ENCODE data around the gene KIF26B.

KIF26B gene

DNA sequence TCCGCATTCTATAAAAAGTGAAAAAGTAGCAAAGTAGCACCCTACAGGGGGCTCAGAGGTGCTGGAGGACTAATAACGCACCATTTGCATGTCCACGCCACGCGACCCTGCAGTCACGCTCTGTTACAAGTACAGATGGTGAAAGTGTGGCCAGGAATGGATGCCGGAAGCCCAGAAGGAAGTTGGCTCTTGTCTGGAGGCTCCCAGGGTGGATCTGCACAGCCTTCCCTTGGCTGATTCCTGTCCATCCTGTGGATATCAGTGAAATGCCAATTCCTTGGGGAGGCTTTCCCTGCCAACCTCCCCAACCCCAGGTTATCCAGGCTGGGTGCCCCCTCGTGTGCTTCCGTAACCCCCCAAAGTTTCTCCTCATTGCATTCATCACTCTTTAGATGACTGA lies 396.8 kb downstream of the KIF26B start:
- Histone ChIP-seq H3K9ac (ENCODE audit: low read length) (no peak overlapping the region), H3K36me3 (ENCODE audit: insufficient read depth, low read length) (no peaks in the 10 kb centered on the region), H3K27me3 (ENCODE audit: control insufficient read depth in 1 of 2, insufficient read depth in 2 of 2, low read length in 2 of 2) (no peaks in the 10 kb centered on the region), H3K27ac (ENCODE audit: low read depth, low read length) (no peak overlapping the region), H3K9me3 (ENCODE audit: low read length) (no peaks in the 10 kb centered on the region), H3K4me1 (ENCODE audit: insufficient read depth, low read length) (no peaks in the 10 kb centered on the region), H3K4me3 (ENCODE audit: low read depth in 1 of 2, low read length in 2 of 2) (no peak overlapping the region)

DNA sequence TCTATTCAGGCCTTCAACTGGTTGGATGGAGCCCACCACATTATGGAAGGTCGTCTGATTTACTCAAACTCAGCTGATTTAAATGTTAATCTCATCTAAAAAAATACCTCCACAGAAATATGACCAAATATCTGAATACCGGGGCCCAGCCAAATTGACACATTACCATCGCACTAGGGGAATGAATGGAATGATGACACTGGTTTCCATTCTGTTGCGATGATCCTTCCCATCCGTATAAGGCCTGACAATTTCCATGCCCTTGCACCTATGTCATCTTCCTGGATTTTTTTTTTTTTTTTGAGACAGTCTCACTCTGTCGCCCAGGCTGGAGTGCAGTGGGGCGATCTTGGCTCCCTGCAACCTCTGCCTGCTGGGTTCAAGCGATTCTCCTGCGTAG lies 397.5 kb downstream of the KIF26B start:
- no peak overlapping the region for H3K4me3 ChIP-seq (ENCODE audit: low read depth in 1 of 2, low read length in 2 of 2)
- no peaks in the 10 kb centered on the region for H3K9me3 ChIP-seq (ENCODE audit: low read length)
- no peaks in the 10 kb centered on the region for H3K4me1 ChIP-seq (ENCODE audit: insufficient read depth, low read length)
- H3K27me3 ChIP-seq (ENCODE audit: control insufficient read depth in 1 of 2, insufficient read depth in 2 of 2, low read length in 2 of 2) = no peaks in the 10 kb centered on the region
- H3K27ac ChIP-seq (ENCODE audit: low read depth, low read length) = no peak overlapping the region
- H3K36me3 ChIP-seq (ENCODE audit: insufficient read depth, low read length) = no peaks in the 10 kb centered on the region
- H3K9ac ChIP-seq (ENCODE audit: low read length) = no peak overlapping the region

- Histone ChIP-seq H3K9me3 (ENCODE audit: low read length) (no peaks in the 10 kb centered on the region), H3K27me3 (ENCODE audit: control insufficient read depth in 1 of 2, insufficient read depth in 2 of 2, low read length in 2 of 2) (no peaks in the 10 kb centered on the region), H3K4me1 (ENCODE audit: insufficient read depth, low read length) (no peaks in the 10 kb centered on the region), H3K9ac (ENCODE audit: low read length) (no peak overlapping the region), H3K4me3 (ENCODE audit: low read depth in 1 of 2, low read length in 2 of 2) (no peak overlapping the region), H3K36me3 (ENCODE audit: insufficient read depth, low read length) (no peaks in the 10 kb centered on the region), H3K27ac (ENCODE audit: low read depth, low read length) (no peak overlapping the region)
Observed at GRCh38 chr1:245556057-245556456, 401.3 kb downstream of the KIF26B start.

- Histone ChIP-seq H3K27ac (ENCODE audit: low read depth, low read length) (no peak overlapping the region), H3K4me3 (ENCODE audit: low read depth in 1 of 2, low read length in 2 of 2) (no peak overlapping the region)
Observed at GRCh38 chr1:245558069-245558468, 403.3 kb downstream of the KIF26B start.

DNA sequence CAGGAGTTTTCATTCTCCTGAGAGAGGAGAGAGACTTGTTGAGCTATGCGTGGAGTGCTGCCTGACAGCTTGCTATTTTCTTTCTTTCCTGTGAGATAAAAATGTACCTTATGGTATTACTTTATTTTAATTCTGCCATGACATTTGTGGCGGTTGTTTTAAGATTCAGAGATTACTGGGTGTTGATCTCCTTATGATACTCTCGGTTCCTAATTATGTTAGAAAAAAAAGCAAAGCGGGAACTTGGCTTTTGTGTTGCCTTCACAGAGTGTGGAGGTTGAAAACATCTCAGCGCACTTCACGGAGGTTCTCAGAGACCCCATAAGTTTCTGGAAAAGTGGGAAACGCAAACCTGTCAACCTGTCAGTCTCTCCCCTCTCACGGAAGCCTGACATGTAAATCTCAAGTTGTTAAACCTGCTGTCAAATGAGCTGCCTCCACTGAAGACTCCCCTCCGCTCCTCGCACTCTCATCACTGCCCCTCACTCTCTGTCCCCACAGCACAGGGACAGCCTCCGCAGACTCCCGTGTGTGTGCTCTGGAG lies 405.6 kb downstream of the KIF26B start:
- H3K4me1 ChIP-seq (ENCODE audit: insufficient read depth, low read length) = no peaks in the 10 kb centered on the region
- H3K27me3 ChIP-seq (ENCODE audit: control insufficient read depth in 1 of 2, insufficient read depth in 2 of 2, low read length in 2 of 2) = no peaks in the 10 kb centered on the region
- H3K4me3 ChIP-seq (ENCODE audit: low read depth in 1 of 2, low read length in 2 of 2) = no peak overlapping the region

More at GRCh38 chr1:245558069-245558468, 403.3 kb downstream of the KIF26B start:
- no peak overlapping the region for H3K9ac ChIP-seq (ENCODE audit: low read length)
- H3K36me3 ChIP-seq (ENCODE audit: insufficient read depth, low read length) = no peaks in the 10 kb centered on the region
- no peaks in the 10 kb centered on the region for H3K27me3 ChIP-seq (ENCODE audit: control insufficient read depth in 1 of 2, insufficient read depth in 2 of 2, low read length in 2 of 2)
- no peaks in the 10 kb centered on the region for H3K4me1 ChIP-seq (ENCODE audit: insufficient read depth, low read length)
- no peaks in the 10 kb centered on the region for H3K9me3 ChIP-seq (ENCODE audit: low read length)

GRCh38 chr1:245561665-245562234 lies 407.0 kb downstream of the KIF26B start:
- no peaks in the 10 kb centered on the region for H3K27me3 ChIP-seq (ENCODE audit: control insufficient read depth in 1 of 2, insufficient read depth in 2 of 2, low read length in 2 of 2)
- H3K36me3 ChIP-seq (ENCODE audit: insufficient read depth, low read length) = no peaks in the 10 kb centered on the region
- no peaks in the 10 kb centered on the region for H3K9me3 ChIP-seq (ENCODE audit: low read length)
- H3K4me1 ChIP-seq (ENCODE audit: insufficient read depth, low read length) = no peaks in the 10 kb centered on the region
- no peak overlapping the region for H3K27ac ChIP-seq (ENCODE audit: low read depth, low read length)
- no peak overlapping the region for H3K4me3 ChIP-seq (ENCODE audit: low read depth in 1 of 2, low read length in 2 of 2)
- H3K9ac ChIP-seq (ENCODE audit: low read length) = no peak overlapping the region

More for the DNA sequence above, 405.6 kb downstream of the KIF26B start:
- Histone ChIP-seq H3K27ac (ENCODE audit: low read depth, low read length) (no peak overlapping the region), H3K36me3 (ENCODE audit: insufficient read depth, low read length) (no peaks in the 10 kb centered on the region), H3K9me3 (ENCODE audit: low read length) (no peaks in the 10 kb centered on the region), H3K9ac (ENCODE audit: low read length) (no peak overlapping the region)

- no peak overlapping the region for H3K9ac ChIP-seq (ENCODE audit: low read length)
- H3K9me3 ChIP-seq (ENCODE audit: low read length) = no peaks in the 10 kb centered on the region
- no peak overlapping the region for H3K27ac ChIP-seq (ENCODE audit: low read depth, low read length)
- no peaks in the 10 kb centered on the region for H3K27me3 ChIP-seq (ENCODE audit: control insufficient read depth in 1 of 2, insufficient read depth in 2 of 2, low read length in 2 of 2)
- peaks cover 6% of the 10 kb centered on the region for H3K4me1 ChIP-seq (ENCODE audit: insufficient read depth, low read length)
- H3K36me3 ChIP-seq (ENCODE audit: insufficient read depth, low read length) = no peaks in the 10 kb centered on the region
- no peak overlapping the region for H3K4me3 ChIP-seq (ENCODE audit: low read depth in 1 of 2, low read length in 2 of 2)
Observed at GRCh38 chr1:245566134-245566533, 411.3 kb downstream of the KIF26B start.

DNA sequence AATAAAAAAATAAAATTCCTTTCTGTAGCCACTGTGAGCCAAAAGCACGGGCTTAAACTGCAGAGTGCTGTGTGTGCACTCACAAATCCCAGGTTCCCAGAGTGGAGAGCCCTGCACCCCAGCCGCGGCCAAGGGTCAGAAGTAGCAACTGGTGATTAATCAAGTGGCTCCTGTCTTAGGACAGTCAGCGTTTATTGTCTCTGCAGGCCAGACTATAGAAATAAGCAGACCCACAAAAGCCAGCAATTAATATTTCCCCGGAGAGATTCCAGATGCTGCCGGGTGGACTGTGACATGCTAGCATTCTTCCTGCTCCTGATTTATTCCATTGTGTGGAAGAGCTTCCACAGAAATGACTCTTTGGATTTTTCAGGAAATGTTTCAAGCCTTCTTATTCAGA lies 412.2 kb downstream of the KIF26B start:
- Histone ChIP-seq H3K9me3 (ENCODE audit: low read length) (no peaks in the 10 kb centered on the region), H3K27ac (ENCODE audit: low read depth, low read length) (no peak overlapping the region), H3K27me3 (ENCODE audit: control insufficient read depth in 1 of 2, insufficient read depth in 2 of 2, low read length in 2 of 2) (no peaks in the 10 kb centered on the region), H3K4me3 (ENCODE audit: low read depth in 1 of 2, low read length in 2 of 2) (no peak overlapping the region), H3K9ac (ENCODE audit: low read length) (no peak overlapping the region), H3K36me3 (ENCODE audit: insufficient read depth, low read length) (no peaks in the 10 kb centered on the region), H3K4me1 (ENCODE audit: insufficient read depth, low read length) (peaks cover 6% of the 10 kb centered on the region)

GRCh38 chr1:245571815-245572294 lies 417.1 kb downstream of the KIF26B start:
- Histone ChIP-seq H3K36me3 (ENCODE audit: insufficient read depth, low read length) (no peaks in the 10 kb centered on the region), H3K27ac (ENCODE audit: low read depth, low read length) (no peak overlapping the region), H3K9me3 (ENCODE audit: low read length) (no peaks in the 10 kb centered on the region), H3K27me3 (ENCODE audit: control insufficient read depth in 1 of 2, insufficient read depth in 2 of 2, low read length in 2 of 2) (no peaks in the 10 kb centered on the region), H3K4me3 (ENCODE audit: low read depth in 1 of 2, low read length in 2 of 2) (no peak overlapping the region), H3K9ac (ENCODE audit: low read length) (no peak overlapping the region), H3K4me1 (ENCODE audit: insufficient read depth, low read length) (peaks cover 6% of the 10 kb centered on the region)

DNA sequence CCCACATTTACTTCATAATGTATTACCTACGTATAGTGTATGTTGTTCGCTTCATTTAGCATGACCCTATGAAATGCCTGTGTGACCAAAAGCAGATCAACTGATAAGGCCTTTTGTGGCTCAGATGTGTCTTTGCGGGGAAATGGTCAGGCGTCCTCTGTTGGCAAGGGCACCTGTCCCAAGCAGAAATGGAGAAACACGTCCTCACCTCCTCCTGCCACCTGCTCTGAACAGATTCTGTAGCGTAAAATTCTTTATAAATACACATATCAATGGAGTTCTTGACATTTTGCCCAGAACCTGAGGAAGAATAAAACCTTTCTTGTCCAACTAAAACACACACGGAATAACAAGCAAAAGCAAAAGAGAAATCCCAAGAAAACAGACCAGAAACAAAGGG lies 417.9 kb downstream of the KIF26B start:
- no peaks in the 10 kb centered on the region for H3K36me3 ChIP-seq (ENCODE audit: insufficient read depth, low read length)
- H3K27ac ChIP-seq (ENCODE audit: low read depth, low read length) = no peak overlapping the region
- H3K4me3 ChIP-seq (ENCODE audit: low read depth in 1 of 2, low read length in 2 of 2) = no peak overlapping the region
- no peaks in the 10 kb centered on the region for H3K9me3 ChIP-seq (ENCODE audit: low read length)
- no peak overlapping the region for H3K9ac ChIP-seq (ENCODE audit: low read length)
- H3K27me3 ChIP-seq (ENCODE audit: control insufficient read depth in 1 of 2, insufficient read depth in 2 of 2, low read length in 2 of 2) = no peaks in the 10 kb centered on the region
- H3K4me1 ChIP-seq (ENCODE audit: insufficient read depth, low read length) = no peaks in the 10 kb centered on the region

GRCh38 chr1:245575710-245576109 lies 420.9 kb downstream of the KIF26B start:
- Histone ChIP-seq H3K9ac (ENCODE audit: low read length) (no peak overlapping the region), H3K4me1 (ENCODE audit: insufficient read depth, low read length) (no peaks in the 10 kb centered on the region), H3K36me3 (ENCODE audit: insufficient read depth, low read length) (no peaks in the 10 kb centered on the region), H3K9me3 (ENCODE audit: low read length) (no peaks in the 10 kb centered on the region), H3K4me3 (ENCODE audit: low read depth in 1 of 2, low read length in 2 of 2) (no peak overlapping the region), H3K27me3 (ENCODE audit: control insufficient read depth in 1 of 2, insufficient read depth in 2 of 2, low read length in 2 of 2) (no peaks in the 10 kb centered on the region), H3K27ac (ENCODE audit: low read depth, low read length) (no peak overlapping the region)

GRCh38 chr1:245576323-245576722 lies 421.5 kb downstream of the KIF26B start:
- Histone ChIP-seq H3K9ac (ENCODE audit: low read length) (no peak overlapping the region), H3K4me1 (ENCODE audit: insufficient read depth, low read length) (no peaks in the 10 kb centered on the region), H3K4me3 (ENCODE audit: low read depth in 1 of 2, low read length in 2 of 2) (no peak overlapping the region), H3K9me3 (ENCODE audit: low read length) (no peaks in the 10 kb centered on the region), H3K27me3 (ENCODE audit: control insufficient read depth in 1 of 2, insufficient read depth in 2 of 2, low read length in 2 of 2) (no peaks in the 10 kb centered on the region), H3K27ac (ENCODE audit: low read depth, low read length) (no peak overlapping the region), H3K36me3 (ENCODE audit: insufficient read depth, low read length) (no peaks in the 10 kb centered on the region)

Data from muscle layer of colon (tissue), 2 donors.